Measurements from ENCODE around the gene UMODL1.

Gene UMODL1

GRCh38 chr21:42102076-42102475 lies 31.0 kb downstream of the UMODL1 start:
- TF ChIP-seq CTCF (IDR thresholded peaks at IDR 0.05; ENCODE audit: low read depth, low read length): no peak
- DNase-seq (ENCODE audit: low read depth in 2 of 2): no peak
- H3K4me3 ChIP-seq (replicated peaks in 1 of 2; ENCODE audit: low read depth in 2 of 2, low read length in 2 of 2): no peak overlapping the region

GRCh38 chr21:42102526-42102925 lies 31.4 kb downstream of the UMODL1 start:
- H3K4me3 ChIP-seq (replicated peaks in 1 of 2; ENCODE audit: low read depth in 2 of 2, low read length in 2 of 2): no peak overlapping the region
- TF ChIP-seq CTCF (IDR thresholded peaks at IDR 0.05; ENCODE audit: low read depth, low read length): no peak
- no peak for DNase-seq (ENCODE audit: low read depth in 2 of 2)

GRCh38 chr21:42102991-42103390 lies 31.9 kb downstream of the UMODL1 start:
- TF ChIP-seq CTCF (IDR thresholded peaks at IDR 0.05; ENCODE audit: low read depth, low read length): no peak
- no peak for DNase-seq (ENCODE audit: low read depth in 2 of 2)
- H3K4me3 ChIP-seq (replicated peaks in 1 of 2; ENCODE audit: low read depth in 2 of 2, low read length in 2 of 2): no peak overlapping the region

GRCh38 chr21:42103843-42104242 lies 32.7 kb downstream of the UMODL1 start:
- DNase-seq (ENCODE audit: low read depth in 2 of 2): no peak
- H3K4me3 ChIP-seq (replicated peaks in 1 of 2; ENCODE audit: low read depth in 2 of 2, low read length in 2 of 2): no peak overlapping the region
- TF ChIP-seq CTCF (IDR thresholded peaks at IDR 0.05; ENCODE audit: low read depth, low read length): no peak

- no peak for DNase-seq (ENCODE audit: low read depth in 2 of 2)
- TF ChIP-seq CTCF (IDR thresholded peaks at IDR 0.05; ENCODE audit: low read depth, low read length): no peak
- H3K4me3 ChIP-seq (replicated peaks in 1 of 2; ENCODE audit: low read depth in 2 of 2, low read length in 2 of 2): no peak overlapping the region
These were observed 34.6 kb downstream of the UMODL1 start for GRCh38 chr21:42105476-42106315.

- no peak for DNase-seq (ENCODE audit: low read depth in 2 of 2)
- no peak overlapping the region for H3K4me3 ChIP-seq (replicated peaks in 1 of 2; ENCODE audit: low read depth in 2 of 2, low read length in 2 of 2)
- TF ChIP-seq CTCF (IDR thresholded peaks at IDR 0.05; ENCODE audit: low read depth, low read length): no peak
These were observed 35.3 kb downstream of the UMODL1 start for GRCh38 chr21:42106425-42106824.
